Spleen (tissue), 11 donors: Measurements from ENCODE around the gene WWTR1. TPM values are rescaled to one million over a fixed set of nuclear protein-coding genes. Genes with fewer than 3 reads are reported as not detected.

Experiments used
- DNase-seq: peaks from one replicate; pipeline ENCODE4 v3.0.0-alpha.2; 2020
- H3K27ac ChIP-seq, 8 donors: fragments of 200-600 bp; sonication (generic) in 7 of 8; 1 replicate in 4 of 8; 2 replicates in 4 of 8; pipeline versions ENCODE4 v1.5.0 to v1.8.0; 2016 to 2021; ENCODE audit warnings: inconsistent platforms in 4 of 8, mild to moderate bottlenecking in 4 of 8, moderate library complexity in 1 of 8
- H3K27me3 ChIP-seq, 7 donors: fragments of 200-600 bp; sonication (generic) in 6 of 7; replicated peaks in 1 of 7; 1 replicate in 4 of 7; 2 replicates in 3 of 7; pipeline versions ENCODE4 v1.5.0 to v1.8.0; 2016 to 2021; ENCODE audit warnings: inconsistent platforms in 3 of 7, mild to moderate bottlenecking in 1 of 7
- H3K36me3 ChIP-seq, 6 donors: fragments of 200-600 bp; sonication (generic) in 5 of 6; 1 replicate in 4 of 6; 2 replicates in 2 of 6; pipeline versions ENCODE4 v1.5.0 to v1.8.0; 2016 to 2021; ENCODE audit warnings: inconsistent platforms in 2 of 6
- H3K4me1 ChIP-seq, 6 donors: fragments of 200-600 bp; sonication (generic) in 5 of 6; 1 replicate in 3 of 6; 2 replicates in 3 of 6; pipeline versions ENCODE4 v1.5.0 to v1.8.0; 2016 to 2021; ENCODE audit warnings: inconsistent platforms in 3 of 6
- H3K4me3 ChIP-seq, 8 donors: fragments of 200-600 bp; sonication (generic) in 7 of 8; 1 replicate in 4 of 8; 2 replicates in 4 of 8; pipeline versions ENCODE4 v1.5.0 to v1.8.0; 2016 to 2021; ENCODE audit warnings: inconsistent platforms in 4 of 8, mild to moderate bottlenecking in 4 of 8, moderate library complexity in 2 of 8
- H3K9me3 ChIP-seq, 8 donors: fragments of 200-600 bp; sonication (generic) in 7 of 8; 1 replicate in 4 of 8; 2 replicates in 4 of 8; pipeline versions ENCODE4 v1.5.0 to v1.8.0; 2016 to 2021; ENCODE audit warnings: inconsistent platforms in 4 of 8
- POLR2A ChIP-seq, 3 donors: fragments of 450-650 bp; IDR thresholded peaks; one replicate each; pipeline ENCODE4 v1.5.1; 2017; ENCODE audit warnings: antibody characterized with exemption in 3 of 3, mild to moderate bottlenecking in 1 of 3
- POLR2AphosphoS5 ChIP-seq, 3 donors: sonication (generic); formaldehyde crosslinking; IDR thresholded peaks; one replicate each; pipeline ENCODE4 v1.5.1; 2017; ENCODE audit warnings: antibody characterized with exemption in 3 of 3
- WGBS, 5 donors: extraction: QIAGEN DNeasy Blood & Tissue Kit in 3 of 5; methylation state at CpG; one replicate each; pipeline versions ENCODE4 v1.1.5 to v1.1.7; 2013 to 2018; 5-methylcytosine and 5-hydroxymethylcytosine counted together
- intact Hi-C: fragments of 100-400 bp; cut with DNase I; formaldehyde crosslinking; loops from one replicate; pipeline ENCODE4 v1.15.0; 2023; ENCODE audit warnings: low total_unique reads
- polyA plus RNA-seq, 3 donors: library from polyadenylated mRNA; stranded (reverse); fragments of 200-250 nt; gene quantifications; one replicate each; pipeline ENCODE4 v1.2.1, GENCODE V29; 2013
- total RNA-seq, 7 donors: library from RNA; depleted of rRNA in 3 of 7; stranded (reverse); fragments of >200 nt in 3 of 7; fragmentation: NEBNext Ultra II Directional in 4 of 7; extraction: Animal tissue kit (Norgen Biotek cat#: 25700) in 4 of 7; gene quantifications; one replicate each; pipeline versions ENCODE4 v1.1.0 to v1.2.1, GENCODE V29; 2016 to 2021
- TF ChIP-seq, protein P1 (sequence below), 11 experiments: fragments of 200-600 bp in 7 of 11; fragments of 450-650 bp in 4 of 11; sonication (generic) in 4 of 11; IDR thresholded peaks in 8 of 11; conservative IDR thresholded peaks in 3 of 11; 1 replicate in 7 of 11; 2 replicates in 4 of 11; pipeline versions ENCODE4 v1.4.0 to v1.8.0; 2016 to 2021; ENCODE audit warnings: antibody characterized with exemption in 11 of 11, inconsistent platforms in 4 of 11, mild to moderate bottlenecking in 1 of 11
- donor health status: healthy with polysubstance abuse.
- donor health status: DM: no; HTN: no; CAD: no; lungs with moderate emphysema.
- donor health status: DM: no; HTN: no; CAD: no.
- donor health status: Bipolar disorder and iron deficiency.
- donor health status: healthy.
- donor health status: DM: no; HTN: no; CAD: no.
- donor health status: DM: yes; HTN: yes; CAD: no.

The WWTR1 gene
- total and polyA plus RNA-seq, 10 donors, result 8.4 to 70.6 (median 57.0) TPM

GRCh38 chr3:149564079-149564478, 93.7 kb downstream of the WWTR1 start:
- DNase-seq, result no peak
- Histone ChIP-seq H3K27ac (no peak overlapping the region), H3K4me1 (peaks cover 0 to 19% (median 3%) of the 10 kb centered on the region in 6 donors), H3K4me3 (no peak overlapping the region), H3K9me3 (no peaks in the 10 kb centered on the region), H3K36me3 (no peaks in the 10 kb centered on the region), H3K27me3 (no peaks in the 10 kb centered on the region)
- TF ChIP-seq POLR2AphosphoS5 (IDR thresholded peaks at IDR 0.05) (no peak), POLR2A (IDR thresholded peaks at IDR 0.05) (no peak)
- TF ChIP-seq, protein P1, sequence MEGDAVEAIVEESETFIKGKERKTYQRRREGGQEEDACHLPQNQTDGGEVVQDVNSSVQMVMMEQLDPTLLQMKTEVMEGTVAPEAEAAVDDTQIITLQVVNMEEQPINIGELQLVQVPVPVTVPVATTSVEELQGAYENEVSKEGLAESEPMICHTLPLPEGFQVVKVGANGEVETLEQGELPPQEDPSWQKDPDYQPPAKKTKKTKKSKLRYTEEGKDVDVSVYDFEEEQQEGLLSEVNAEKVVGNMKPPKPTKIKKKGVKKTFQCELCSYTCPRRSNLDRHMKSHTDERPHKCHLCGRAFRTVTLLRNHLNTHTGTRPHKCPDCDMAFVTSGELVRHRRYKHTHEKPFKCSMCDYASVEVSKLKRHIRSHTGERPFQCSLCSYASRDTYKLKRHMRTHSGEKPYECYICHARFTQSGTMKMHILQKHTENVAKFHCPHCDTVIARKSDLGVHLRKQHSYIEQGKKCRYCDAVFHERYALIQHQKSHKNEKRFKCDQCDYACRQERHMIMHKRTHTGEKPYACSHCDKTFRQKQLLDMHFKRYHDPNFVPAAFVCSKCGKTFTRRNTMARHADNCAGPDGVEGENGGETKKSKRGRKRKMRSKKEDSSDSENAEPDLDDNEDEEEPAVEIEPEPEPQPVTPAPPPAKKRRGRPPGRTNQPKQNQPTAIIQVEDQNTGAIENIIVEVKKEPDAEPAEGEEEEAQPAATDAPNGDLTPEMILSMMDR (IDR thresholded peaks at IDR 0.05 in 8 of 11, conservative IDR thresholded peaks at IDR 0.05 in 3 of 11), result no peak
- 92 to 97% (median 96%) methylated on average over 2 of the region's 2 CpGs for WGBS, 5 donors
- intact Hi-C loops, result no loop called here

GRCh38 chr3:149563114-149563513, 94.7 kb downstream of the WWTR1 start:
- no peaks in the 10 kb centered on the region for H3K27me3 ChIP-seq
- H3K9me3 ChIP-seq, result no peaks in the 10 kb centered on the region
- intact Hi-C loops, result no loop called here
- DNase-seq, result no peak
- WGBS, 5 donors, result 87 to 96% (median 93%) methylated on average over 5 of the region's 5 CpGs
- no peak overlapping the region for H3K4me3 ChIP-seq
- TF ChIP-seq POLR2A (IDR thresholded peaks at IDR 0.05) (no peak), POLR2AphosphoS5 (IDR thresholded peaks at IDR 0.05) (no peak)
- TF ChIP-seq, protein P1 (IDR thresholded peaks at IDR 0.05 in 8 of 11, conservative IDR thresholded peaks at IDR 0.05 in 3 of 11), result no peak
- H3K27ac ChIP-seq, result no peak overlapping the region
- no peaks in the 10 kb centered on the region for H3K36me3 ChIP-seq
- peaks cover 0 to 19% (median 3%) of the 10 kb centered on the region in 6 donors for H3K4me1 ChIP-seq

- 86 to 94% (median 88%) methylated on average over 4 of the region's 4 CpGs for WGBS, 5 donors
- H3K27me3 ChIP-seq, result no peaks in the 10 kb centered on the region
- no peaks in the 10 kb centered on the region for H3K4me1 ChIP-seq
- no peaks in the 10 kb centered on the region for H3K36me3 ChIP-seq
- no peak for DNase-seq
- TF ChIP-seq POLR2A (IDR thresholded peaks at IDR 0.05), result no peak
- TF ChIP-seq, protein P1 (IDR thresholded peaks at IDR 0.05 in 8 of 11, conservative IDR thresholded peaks at IDR 0.05 in 3 of 11), result no peak
- TF ChIP-seq POLR2AphosphoS5 (IDR thresholded peaks at IDR 0.05), result no peak
- intact Hi-C loops, result no loop called here
- no peak overlapping the region for H3K4me3 ChIP-seq
- H3K9me3 ChIP-seq, result no peaks in the 10 kb centered on the region
- H3K27ac ChIP-seq, result no peak overlapping the region
Observed at GRCh38 chr3:149560617-149561016, 97.2 kb downstream of the WWTR1 start.

DNA sequence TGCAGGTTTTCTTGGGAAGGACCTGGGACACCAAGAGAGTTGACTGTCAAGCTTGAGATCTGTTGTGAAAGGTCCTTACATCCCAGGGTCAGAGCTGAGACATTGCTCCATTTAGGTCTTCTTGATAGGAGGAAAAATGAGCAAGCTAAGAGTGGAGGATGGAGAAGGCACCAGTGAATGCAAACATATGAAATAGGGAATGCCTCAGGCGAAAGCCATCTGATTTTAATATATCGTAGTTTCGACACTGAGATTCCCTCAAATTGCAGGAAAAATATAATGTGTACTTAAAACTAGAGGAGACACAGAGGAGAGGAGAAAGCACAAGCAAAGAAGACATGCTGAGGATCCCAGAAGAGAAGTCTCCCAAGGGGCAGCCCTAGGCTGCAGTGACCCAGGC, 97.8 kb downstream of the WWTR1 start:
- no peak overlapping the region for H3K4me3 ChIP-seq
- TF ChIP-seq POLR2AphosphoS5 (IDR thresholded peaks at IDR 0.05), result no peak
- TF ChIP-seq POLR2A (IDR thresholded peaks at IDR 0.05), result no peak
- TF ChIP-seq, protein P1 (IDR thresholded peaks at IDR 0.05 in 8 of 11, conservative IDR thresholded peaks at IDR 0.05 in 3 of 11), result no peak
- no peaks in the 10 kb centered on the region for H3K36me3 ChIP-seq
- intact Hi-C loops, result no loop called here
- WGBS, 5 donors, result 90 to 98% (median 95%) methylated on average over 3 of the region's 3 CpGs
- no peaks in the 10 kb centered on the region for H3K9me3 ChIP-seq
- no peaks in the 10 kb centered on the region for H3K27me3 ChIP-seq
- peaks cover 0 to under 1% (median 0%) of the 10 kb centered on the region in 6 donors for H3K4me1 ChIP-seq
- H3K27ac ChIP-seq, result no peak overlapping the region
- DNase-seq, result no peak
